22Rv1 (cell line): ENCODE results near the gene ATF6B.

Source experiments
- H3K27ac ChIP-seq: fragments of 450-650 bp; 2 replicates; pipeline ENCODE4 v1.5.1; 2017
- CTCF ChIP-seq: fragments of 450-650 bp; IDR thresholded peaks from 2 replicates; pipeline ENCODE4 v1.5.1; 2017; ENCODE audit warnings: mild to moderate bottlenecking
- ZFX ChIP-seq: fragments of 450-650 bp; IDR thresholded peaks from 2 replicates; pipeline ENCODE4 v1.6.1; 2017; ENCODE audit warnings: antibody characterized with exemption, borderline replicate concordance

Gene ATF6B

GRCh38 chr6:32126880-32127279 is 1.2 kb downstream of the ATF6B start:
- TF ChIP-seq CTCF (no peak), ZFX (no peak)
- peak overlapping the region; percentile 86 for H3K27ac ChIP-seq

- H3K27ac ChIP-seq = no peak overlapping the region
- TF ChIP-seq ZFX (no peak), CTCF (no peak)
Observed at GRCh38 chr6:32123681-32124080, 4.4 kb downstream of the ATF6B start.

- TF ChIP-seq ZFX = no peak
- no peak for TF ChIP-seq CTCF
- no peak overlapping the region for H3K27ac ChIP-seq
Observed at GRCh38 chr6:32120573-32121059, 7.4 kb downstream of the ATF6B start.

- TF ChIP-seq ZFX (no peak), CTCF (peak; percentile 93)
- H3K27ac ChIP-seq = peak overlapping the region; percentile 60
Observed at GRCh38 chr6:32118782-32119628, 9.0 kb downstream of the ATF6B start.

GRCh38 chr6:32117461-32117860 is 10.6 kb downstream of the ATF6B start:
- H3K27ac ChIP-seq = no peak overlapping the region
- TF ChIP-seq CTCF = no peak
- no peak for TF ChIP-seq ZFX

- no peak overlapping the region for H3K27ac ChIP-seq
- no peak for TF ChIP-seq ZFX
- TF ChIP-seq CTCF = peak; percentile 46; the same call in 1 of the 2 replicates
Observed at GRCh38 chr6:32116674-32117073, 11.4 kb downstream of the ATF6B start.

- no peak overlapping the region for H3K27ac ChIP-seq
- TF ChIP-seq CTCF (no peak), ZFX (no peak)
Observed at GRCh38 chr6:32115623-32116022, 12.4 kb downstream of the ATF6B start.
